ENCODE data around the gene HCST. TPM values are rescaled to one million over a fixed set of nuclear protein-coding genes. Genes with fewer than 3 reads are reported as not detected.

Gene HCST
- total and polyA plus RNA-seq, 2 of the 4 experiments (the other 2 are of a cell fraction) = 1.5 TPM; not detected in 1

DNA sequence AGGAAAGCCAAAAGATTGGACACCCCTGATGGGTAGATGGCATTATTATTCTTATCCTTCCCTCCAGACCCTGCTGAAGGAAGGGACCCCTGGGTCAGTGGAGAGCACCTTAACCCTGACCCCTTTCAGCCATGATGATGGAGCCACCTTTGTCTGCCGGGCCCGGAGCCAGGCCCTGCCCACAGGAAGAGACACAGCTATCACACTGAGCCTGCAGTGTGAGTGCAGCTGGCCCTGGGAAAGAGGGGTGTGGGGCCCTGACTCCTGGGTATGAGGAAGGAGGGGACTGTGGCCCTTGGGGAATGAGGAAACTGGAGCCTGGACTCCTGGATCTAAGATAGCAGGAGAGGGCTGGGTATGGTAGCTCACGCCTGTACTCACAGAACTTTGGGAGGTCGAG lies 42.9 kb upstream of the HCST start:
- H2BK5ac ChIP-seq (ENCODE audit: low read depth, low read length, poor library complexity, severe bottlenecking) = no peak overlapping the region
- H3K9ac ChIP-seq (ENCODE audit: low read depth, low read length) = no peak overlapping the region
- H2BK120ac ChIP-seq (ENCODE audit: low read depth, low read length) = no peak overlapping the region
- no peaks in the 10 kb centered on the region; the same call in 1 of the 2 replicates for H3K4me1 ChIP-seq (ENCODE audit: control insufficient read depth, insufficient read depth, low read length)
- H3K23ac ChIP-seq (ENCODE audit: low read depth, low read length) = no peak overlapping the region
- ChIA-PET CTCF (no interaction called here), POLR2A (ENCODE audit: unreplicated experiment) (no interaction called here)
- no TSS peak for BruUV-seq (replicated peaks)
- H3K9me3 ChIP-seq (ENCODE audit: control insufficient read depth, insufficient read depth, low read length) = no peaks in the 10 kb centered on the region
- no peaks in the 10 kb centered on the region for H3K9me1 ChIP-seq (ENCODE audit: insufficient read depth, low read length)
- H2AFZ ChIP-seq (replicated peaks; ENCODE audit: low read length, poor library complexity) = no peak overlapping the region
- H3K27me3 ChIP-seq (ENCODE audit: control insufficient read depth, insufficient read depth, low read length) = peaks cover 79% of the 10 kb centered on the region
- WGBS, 2 experiments (ENCODE audit: extremely low coverage in 2 of 2, insufficient read length in 1 of 2) = 67% methylated on average over 3 of the region's 4 CpGs; no CpG with 5 or more reads in 1 of the 2 experiments
- H2BK20ac ChIP-seq (ENCODE audit: low read depth, low read length) = no peak overlapping the region
- H2AK5ac ChIP-seq (ENCODE audit: low read depth, low read length) = no peak overlapping the region
- no peak overlapping the region for H4K91ac ChIP-seq (ENCODE audit: insufficient read depth, low read depth, low read length)
- ATAC-seq (ENCODE audit: low read depth) = no peak
- H2BK15ac ChIP-seq (ENCODE audit: low read depth, low read length) = no peak overlapping the region
- H3K4ac ChIP-seq (ENCODE audit: low read depth, low read length) = no peak overlapping the region
- H3K36me3 ChIP-seq (ENCODE audit: control insufficient read depth, insufficient read depth, low read length) = no peaks in the 10 kb centered on the region
- no peak overlapping the region for H2AK9ac ChIP-seq (replicated peaks; ENCODE audit: low read depth, low read length, poor library complexity)
- no peak overlapping the region for H3K14ac ChIP-seq (replicated peaks; ENCODE audit: low read depth, low read length)
- no peak overlapping the region for H3K4me3 ChIP-seq (ENCODE audit: insufficient read depth, low read depth, low read length)
- H3K4me2 ChIP-seq (ENCODE audit: low read depth, low read length) = no peak overlapping the region
- in situ Hi-C loops (cut with MboI; ENCODE audit: low sequenced_read_pairs) = no loop called here
- H3K27ac ChIP-seq (ENCODE audit: insufficient read depth, low read length) = no peak overlapping the region
- dilution Hi-C loops (cut with HindIII; ENCODE audit: low sequenced_read_pairs, unreplicated experiment) = no loop called here
- intact Hi-C loops (cut with micrococcal nuclease) = no loop called here
- H4K8ac ChIP-seq (ENCODE audit: low read depth in 2 of 2, low read length in 2 of 2) = no peak overlapping the region
- no peaks in the 10 kb centered on the region for H3K79me1 ChIP-seq (ENCODE audit: low read depth in 1 of 2, low read length in 2 of 2)
- no peak overlapping the region for H3K18ac ChIP-seq (ENCODE audit: low read depth, low read length)
- no peaks in the 10 kb centered on the region; the same call in 1 of the 2 replicates for H4K20me1 ChIP-seq (ENCODE audit: insufficient read depth, low read length)
- no peak overlapping the region for H4K5ac ChIP-seq (ENCODE audit: low read depth, low read length)
- no peak for DNase-seq
- H3K56ac ChIP-seq (ENCODE audit: extremely low read depth, insufficient read depth, low read length) = no peak overlapping the region
- TF ChIP-seq SMC3 (IDR thresholded peaks at IDR 0.05; ENCODE audit: low read depth, low read length) (no peak), MAFK (IDR thresholded peaks at IDR 0.05; ENCODE audit: low read depth, low read length) (no peak), NFE2L2 (IDR thresholded peaks at IDR 0.05; ENCODE audit: low read depth, low read length) (no peak), POLR2A (IDR thresholded peaks at IDR 0.05; ENCODE audit: low read depth, low read length) (no peak), RCOR1 (IDR thresholded peaks at IDR 0.05; ENCODE audit: insufficient replicate concordance, low read length) (no peak), FOS (IDR thresholded peaks at IDR 0.05; ENCODE audit: low read depth, low read length) (no peak)
- TF ChIP-seq, protein P1, sequence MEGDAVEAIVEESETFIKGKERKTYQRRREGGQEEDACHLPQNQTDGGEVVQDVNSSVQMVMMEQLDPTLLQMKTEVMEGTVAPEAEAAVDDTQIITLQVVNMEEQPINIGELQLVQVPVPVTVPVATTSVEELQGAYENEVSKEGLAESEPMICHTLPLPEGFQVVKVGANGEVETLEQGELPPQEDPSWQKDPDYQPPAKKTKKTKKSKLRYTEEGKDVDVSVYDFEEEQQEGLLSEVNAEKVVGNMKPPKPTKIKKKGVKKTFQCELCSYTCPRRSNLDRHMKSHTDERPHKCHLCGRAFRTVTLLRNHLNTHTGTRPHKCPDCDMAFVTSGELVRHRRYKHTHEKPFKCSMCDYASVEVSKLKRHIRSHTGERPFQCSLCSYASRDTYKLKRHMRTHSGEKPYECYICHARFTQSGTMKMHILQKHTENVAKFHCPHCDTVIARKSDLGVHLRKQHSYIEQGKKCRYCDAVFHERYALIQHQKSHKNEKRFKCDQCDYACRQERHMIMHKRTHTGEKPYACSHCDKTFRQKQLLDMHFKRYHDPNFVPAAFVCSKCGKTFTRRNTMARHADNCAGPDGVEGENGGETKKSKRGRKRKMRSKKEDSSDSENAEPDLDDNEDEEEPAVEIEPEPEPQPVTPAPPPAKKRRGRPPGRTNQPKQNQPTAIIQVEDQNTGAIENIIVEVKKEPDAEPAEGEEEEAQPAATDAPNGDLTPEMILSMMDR (conservative IDR thresholded peaks at IDR 0.05; ENCODE audit: low read depth, low read length) = no peak
- TF ChIP-seq, protein P2, sequence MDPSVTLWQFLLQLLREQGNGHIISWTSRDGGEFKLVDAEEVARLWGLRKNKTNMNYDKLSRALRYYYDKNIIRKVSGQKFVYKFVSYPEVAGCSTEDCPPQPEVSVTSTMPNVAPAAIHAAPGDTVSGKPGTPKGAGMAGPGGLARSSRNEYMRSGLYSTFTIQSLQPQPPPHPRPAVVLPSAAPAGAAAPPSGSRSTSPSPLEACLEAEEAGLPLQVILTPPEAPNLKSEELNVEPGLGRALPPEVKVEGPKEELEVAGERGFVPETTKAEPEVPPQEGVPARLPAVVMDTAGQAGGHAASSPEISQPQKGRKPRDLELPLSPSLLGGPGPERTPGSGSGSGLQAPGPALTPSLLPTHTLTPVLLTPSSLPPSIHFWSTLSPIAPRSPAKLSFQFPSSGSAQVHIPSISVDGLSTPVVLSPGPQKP (IDR thresholded peaks at IDR 0.05; ENCODE audit: borderline replicate concordance, low read depth, low read length) = no peak

Measured in IMR-90 (cell line).